Gastrocnemius medialis (tissue), 4 donors: ENCODE results near the gene GLYR1. TPM values are rescaled to one million over a fixed set of nuclear protein-coding genes. Genes with fewer than 3 reads are reported as not detected.

ENCODE experiments used
- ATAC-seq, 2 donors: fragments of 150-250 bp; one replicate each; pipeline ENCODE4 v1.9.1; 2016
- DNase-seq, 2 donors: peaks; one replicate each; pipeline ENCODE4 v3.0.0-alpha.2; 2019
- H3K27ac ChIP-seq, 4 donors: fragments of 200-600 bp; sonication (generic); 1 replicate in 1 of 4; 2 replicates in 3 of 4; pipeline ENCODE4 v1.5.1; 2016 to 2018; ENCODE audit warnings: mild to moderate bottlenecking in 2 of 4, moderate library complexity in 1 of 4
- H3K27me3 ChIP-seq, 3 donors: fragments of 200-600 bp; sonication (generic) in 2 of 3; 1 replicate in 1 of 3; 2 replicates in 2 of 3; pipeline versions ENCODE4 v1.5.1 to v1.6.0; 2016 to 2019; ENCODE audit warnings: mild to moderate bottlenecking in 1 of 3, moderate library complexity in 1 of 3
- H3K36me3 ChIP-seq, 2 donors: fragments of 200-600 bp; sonication (generic) in 1 of 2; one replicate each; pipeline ENCODE4 v1.5.1; 2017 to 2018
- H3K4me1 ChIP-seq, 2 donors: fragments of 200-600 bp; sonication (generic) in 1 of 2; one replicate each; pipeline ENCODE4 v1.5.1; 2016 to 2017; ENCODE audit warnings: mild to moderate bottlenecking in 2 of 2
- H3K4me3 ChIP-seq, 4 donors: fragments of 200-600 bp; sonication (generic) in 3 of 4; 1 replicate in 1 of 4; 2 replicates in 3 of 4; pipeline ENCODE4 v1.5.1; 2016 to 2019; ENCODE audit warnings: mild to moderate bottlenecking in 2 of 4
- H3K9me3 ChIP-seq, 3 donors: fragments of 200-600 bp; sonication (generic) in 2 of 3; 1 replicate in 1 of 3; 2 replicates in 2 of 3; pipeline ENCODE4 v1.5.1; 2016 to 2019
- CTCF ChIP-seq, 5 experiments: fragments of 450-650 bp in 3 of 5; fragments of 200-600 bp in 2 of 5; sonication (generic) in 2 of 5; IDR thresholded peaks in 4 of 5; conservative IDR thresholded peaks in 1 of 5; 1 replicate in 4 of 5; 2 replicates in 1 of 5; pipeline ENCODE4 v1.5.1; 2016 to 2019; ENCODE audit warnings: antibody characterized with exemption in 5 of 5, mild to moderate bottlenecking in 3 of 5, moderate library complexity in 3 of 5
- POLR2A ChIP-seq, 2 donors: fragments of 450-650 bp; IDR thresholded peaks; one replicate each; pipeline ENCODE4 v1.6.1; 2017; ENCODE audit warnings: antibody characterized with exemption in 2 of 2, mild to moderate bottlenecking in 2 of 2, moderate library complexity in 2 of 2
- in situ Hi-C, 4 donors: fragments of 200-750 bp; cut with MboI; loops; one replicate each; pipeline versions ENCODE4 v1.15.0 to v1.8.0; 2017; ENCODE audit warnings: low sequenced_read_pairs in 4 of 4
- intact Hi-C: fragments of 100-400 bp; cut with DNase I; formaldehyde crosslinking; loops from one replicate; pipeline ENCODE4 v1.15.1; 2023; ENCODE audit warnings: low total_unique reads
- total RNA-seq, 4 donors: library from RNA; depleted of rRNA; stranded (reverse); fragments of >200 nt; gene quantifications; one replicate each; pipeline versions ENCODE4 v1.1.0 to v1.2.3, GENCODE V29; 2016

The GLYR1 gene
- total RNA-seq, 4 donors from 2014 or later: 39.4 to 56.7 (median 53.0) TPM

- in situ Hi-C loops: no loop called here
- DNase-seq (no peak), ATAC-seq (no peak)
- H3K4me3 ChIP-seq: no peak overlapping the region
- peak overlapping the region; percentile 88 to 92 (median 90) for H3K27ac ChIP-seq
- intact Hi-C loops: no loop called here
- no peak for TF ChIP-seq POLR2A (IDR thresholded peaks at IDR 0.05)
- TF ChIP-seq CTCF (IDR thresholded peaks at IDR 0.05 in 4 of 5, conservative IDR thresholded peaks at IDR 0.05 in 1 of 5): no peak
- H3K9me3 ChIP-seq: no peaks in the 10 kb centered on the region
- peaks cover 0 to 81% of the 10 kb centered on the region in 2 donors for H3K36me3 ChIP-seq
- H3K27me3 ChIP-seq: no peaks in the 10 kb centered on the region
- H3K4me1 ChIP-seq: peaks cover 19% of the 10 kb centered on the region in 2 donors
Measured at GRCh38 chr16:4813251-4814003, 33.7 kb downstream of the GLYR1 start.

GRCh38 chr16:4811773-4812172 lies 35.3 kb downstream of the GLYR1 start:
- DNase-seq (no peak), ATAC-seq (no peak)
- TF ChIP-seq POLR2A (IDR thresholded peaks at IDR 0.05): no peak
- no peak for TF ChIP-seq CTCF (IDR thresholded peaks at IDR 0.05 in 4 of 5, conservative IDR thresholded peaks at IDR 0.05 in 1 of 5)
- peaks cover 0 to 76% of the 10 kb centered on the region in 2 donors for H3K36me3 ChIP-seq
- no peak overlapping the region for H3K4me3 ChIP-seq
- H3K27me3 ChIP-seq: no peaks in the 10 kb centered on the region
- intact Hi-C loops: no loop called here
- H3K27ac ChIP-seq: peak overlapping the region in 1 of 4 donors; percentile 20
- H3K4me1 ChIP-seq: peaks cover 19% of the 10 kb centered on the region in 2 donors
- in situ Hi-C loops: no loop called here
- no peaks in the 10 kb centered on the region for H3K9me3 ChIP-seq

GRCh38 chr16:4811242-4811641 lies 35.8 kb downstream of the GLYR1 start:
- DNase-seq (no peak), ATAC-seq (no peak)
- Histone ChIP-seq H3K27ac (no peak overlapping the region), H3K36me3 (peaks cover 0 to 74% of the 10 kb centered on the region in 2 donors), H3K9me3 (no peaks in the 10 kb centered on the region), H3K27me3 (no peaks in the 10 kb centered on the region), H3K4me3 (no peak overlapping the region), H3K4me1 (peaks cover 19% of the 10 kb centered on the region in 2 donors)
- in situ Hi-C loops (no loop called here), intact Hi-C loops (no loop called here)
- TF ChIP-seq CTCF (IDR thresholded peaks at IDR 0.05 in 4 of 5, conservative IDR thresholded peaks at IDR 0.05 in 1 of 5) (no peak), POLR2A (IDR thresholded peaks at IDR 0.05) (no peak)

- Histone ChIP-seq H3K36me3 (peaks cover 0 to 61% of the 10 kb centered on the region in 2 donors), H3K27me3 (no peaks in the 10 kb centered on the region), H3K4me3 (no peak overlapping the region), H3K4me1 (peaks cover 3 to 15% of the 10 kb centered on the region in 2 donors), H3K9me3 (no peaks in the 10 kb centered on the region), H3K27ac (no peak overlapping the region)
- ATAC-seq: no peak
- in situ Hi-C loops: no loop called here
- TF ChIP-seq POLR2A (IDR thresholded peaks at IDR 0.05) (no peak), CTCF (IDR thresholded peaks at IDR 0.05 in 4 of 5, conservative IDR thresholded peaks at IDR 0.05 in 1 of 5) (no peak)
- intact Hi-C loops: no loop called here
- DNase-seq: no peak
Measured at GRCh38 chr16:4806280-4806679, 40.8 kb downstream of the GLYR1 start.
